GM13977 (cell line): ENCODE data around the gene EYA2.

Experiments
- DNase-seq: peaks from one replicate; pipeline ENCODE4 v3.0.0; 2012; ENCODE audit warnings: low spot score
- CTCF ChIP-seq: IDR thresholded peaks from 2 replicates; pipeline ENCODE4 v1.5.1; 2012; ENCODE audit warnings: mild to moderate bottlenecking, control low read depth; ENCODE audit not compliant: insufficient read depth; ENCODE audit errors: extremely low read depth, missing control alignments
- in situ Hi-C: fragments of 300-500 bp; cut with MboI; formaldehyde crosslinking; loops from one replicate; pipeline ENCODE4 v1.12.0; 2022; ENCODE audit warnings: low sequenced_read_pairs, low pct_unique_long_range_greater_than_20kb, mixed read lengths, inconsistent platforms; ENCODE audit not compliant: unreplicated experiment

Gene EYA2

GRCh38 chr20:47093320-47093966 lies 198.8 kb downstream of the EYA2 start:
- DNase-seq = no peak
- no peak for TF ChIP-seq CTCF
- in situ Hi-C loops = no loop called here

DNA sequence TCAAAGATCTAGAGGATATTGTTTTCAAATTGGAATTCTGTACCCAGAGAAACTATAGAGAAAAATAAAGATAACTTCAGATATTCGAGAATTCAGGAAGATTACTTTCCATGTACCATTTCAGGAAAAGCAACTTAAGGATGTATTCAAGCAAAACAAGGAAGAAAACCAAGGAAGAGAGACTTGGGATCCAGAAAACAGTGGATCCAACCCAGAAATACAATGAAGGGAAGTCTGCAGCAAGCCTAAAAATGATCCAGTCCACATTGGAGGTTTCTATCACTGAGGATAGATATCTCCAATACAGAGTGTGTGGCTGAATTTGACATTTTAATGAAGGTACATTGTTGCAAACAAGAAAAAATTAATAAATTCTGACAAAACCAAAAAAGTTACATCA lies 201.0 kb downstream of the EYA2 start:
- DNase-seq = no peak
- TF ChIP-seq CTCF = no peak
- in situ Hi-C loops = no loop called here

- TF ChIP-seq CTCF = no peak
- in situ Hi-C loops = no loop called here
Measured at GRCh38 chr20:47097691-47098622, 203.3 kb downstream of the EYA2 start.

DNA sequence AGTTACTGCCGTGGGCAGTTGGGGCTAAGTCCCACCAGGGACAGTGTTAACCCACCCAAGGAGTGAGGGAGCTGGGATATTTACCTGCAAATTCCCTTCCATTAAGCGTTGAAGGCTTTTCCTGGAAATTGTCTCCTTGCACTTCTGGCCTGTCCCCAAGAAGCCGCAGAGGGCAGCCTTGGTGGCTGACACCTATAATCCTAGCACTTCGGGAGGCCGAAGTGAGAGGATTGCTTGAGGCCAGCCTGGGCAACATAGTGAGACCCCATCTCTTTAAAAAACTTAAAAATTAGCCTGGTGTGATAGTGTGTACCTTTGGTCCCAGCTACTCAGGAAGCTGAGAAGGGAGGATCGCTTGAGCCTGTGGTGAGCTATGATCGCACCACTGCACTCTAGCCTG lies 204.4 kb downstream of the EYA2 start:
- no peak for TF ChIP-seq CTCF
- in situ Hi-C loops = no loop called here
- DNase-seq = no peak

More at GRCh38 chr20:47097691-47098622, 203.3 kb downstream of the EYA2 start:
- no peak for DNase-seq

- in situ Hi-C loops = no loop called here
- DNase-seq = no peak
- no peak for TF ChIP-seq CTCF
Measured at GRCh38 chr20:47099825-47100441, 205.3 kb downstream of the EYA2 start.

GRCh38 chr20:47102629-47103028 lies 208.0 kb downstream of the EYA2 start:
- in situ Hi-C loops = no loop called here
- TF ChIP-seq CTCF = no peak
- no peak for DNase-seq
